ENCODE results near the gene HMGA1. TPM values are rescaled to one million over a fixed set of nuclear protein-coding genes. Genes with fewer than 3 reads are reported as not detected.

The HMGA1 gene
- polyA plus RNA-seq: 4.3 and 6.2 TPM in 2 replicates

GRCh38 chr6:34236443-34237315 is at the start of gene HMGA1:
Gene HMGA1, plus strand, starts transcription at chr6:34236873. Its CDS starts 3,908 bp downstream, at chr6:34240781.

GRCh38 chr6:34248727-34249468 is 12.2 kb downstream of the HMGA1 start, which contains the start of gene SMIM29:
Gene SMIM29, minus strand, starts transcription at chr6:34249006. Its CDS starts 1,215 bp downstream, at chr6:34247791.

Other genes with a start within 250 kb of the HMGA1 start
- gene GRM4, start 90.8 kb upstream of the HMGA1 start, polyA plus RNA-seq: 2.1 and 5.2 TPM in 2 replicates
- 75.8 and 123 TPM in 2 replicates for gene SMIM29, start 12.1 kb downstream of the HMGA1 start, polyA plus RNA-seq
- 11.4 and 11.5 TPM in 2 replicates for gene NUDT3, start 155.8 kb downstream of the HMGA1 start, polyA plus RNA-seq
- gene RPS10, start 189.2 kb downstream of the HMGA1 start, polyA plus RNA-seq: 424 and 510 TPM in 2 replicates
- 4.6 and 7.9 TPM in 2 replicates for gene PACSIN1, start 229.2 kb downstream of the HMGA1 start, polyA plus RNA-seq